Measurements from ENCODE around the gene GYG1.

The GYG1 gene

DNA sequence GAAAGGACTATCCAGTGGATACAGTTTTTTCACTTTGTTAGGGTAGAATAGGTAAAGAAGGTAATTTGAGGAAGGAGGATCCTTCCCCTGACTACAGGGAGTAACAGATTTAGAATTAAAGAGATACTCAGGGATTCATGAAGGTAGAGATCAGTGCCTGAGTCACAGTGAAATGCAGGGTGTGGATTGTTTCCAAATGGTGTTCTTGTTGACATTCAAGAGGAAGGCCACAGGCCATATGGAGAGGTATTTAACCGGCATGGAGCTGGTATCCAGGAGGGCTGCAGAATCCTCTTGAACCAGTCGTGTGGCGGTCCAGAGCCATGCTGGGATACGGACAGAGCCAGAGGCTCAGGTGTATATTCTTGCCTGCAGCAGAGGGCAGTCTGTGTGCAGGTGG is 28.2 kb downstream of the GYG1 start:
- DNase-seq: no peak

DNA sequence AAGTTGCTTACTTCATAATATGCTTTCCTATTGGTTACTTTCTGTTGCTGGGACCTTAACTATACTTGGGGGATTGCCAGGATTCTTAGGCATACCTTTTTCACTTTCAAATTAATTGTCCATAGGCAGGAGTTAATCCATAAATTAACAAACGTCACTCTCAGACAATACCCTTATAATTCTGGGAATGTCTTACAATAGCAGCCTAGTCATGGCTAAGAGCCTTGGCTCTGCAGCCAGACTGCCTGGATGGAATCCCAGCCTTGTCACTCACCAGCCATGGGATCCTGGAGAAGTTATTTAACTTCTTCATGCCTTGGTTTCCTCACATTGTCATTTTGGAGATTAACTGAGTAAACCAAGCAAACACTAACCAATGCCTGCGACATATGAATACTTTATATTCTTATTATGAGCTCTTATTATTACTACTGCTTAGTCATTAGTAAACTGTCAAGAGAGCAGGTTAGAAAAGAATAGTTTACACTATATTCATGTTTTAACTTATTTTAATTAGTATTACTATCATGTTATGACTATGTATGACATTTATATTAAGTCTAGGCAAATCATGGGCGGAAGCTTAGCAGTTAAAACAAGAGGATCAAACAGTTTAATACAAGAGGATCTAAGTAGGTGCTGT is 29.0 kb downstream of the GYG1 start:
- DNase-seq: no peak

DNA sequence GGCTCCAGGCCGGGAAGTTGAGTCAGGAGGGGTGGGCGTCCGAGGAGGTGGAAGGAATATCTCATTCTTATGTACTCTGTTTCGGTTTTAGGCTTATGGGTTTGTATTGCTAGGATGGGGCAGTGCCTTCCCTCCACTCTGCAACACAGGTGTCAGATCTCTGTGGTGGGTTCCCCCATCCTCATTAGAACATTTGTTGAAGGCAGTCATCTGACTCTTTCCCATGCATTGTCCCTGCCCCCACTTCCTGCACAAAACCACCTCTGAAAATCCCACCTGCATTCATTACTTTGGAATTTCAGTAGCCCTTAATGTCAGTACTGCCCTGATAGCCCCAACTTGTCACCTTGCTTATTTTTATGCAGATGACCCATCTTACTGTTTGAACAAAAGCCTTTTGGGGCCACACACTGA is 29.5 kb downstream of the GYG1 start:
- no peak for DNase-seq

DNA sequence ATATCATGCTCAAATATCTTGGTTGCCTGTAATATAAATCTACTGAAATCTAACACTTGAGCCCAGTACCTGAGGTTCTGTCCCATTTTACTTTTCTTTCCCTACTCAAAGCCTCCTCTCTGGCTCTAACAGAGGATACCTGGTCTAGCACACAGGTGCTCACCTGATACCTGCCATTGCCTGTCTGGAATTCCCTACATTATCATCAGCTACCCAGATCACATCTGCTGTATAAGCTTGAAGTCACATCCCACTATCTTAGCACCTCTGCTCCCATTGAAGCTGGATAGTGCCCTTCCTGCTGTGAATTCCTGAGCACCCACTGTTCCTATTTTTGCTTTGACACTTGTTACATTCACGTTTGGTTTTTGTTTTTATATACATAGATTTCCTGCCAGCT is 30.5 kb downstream of the GYG1 start:
- no peak for DNase-seq

DNA sequence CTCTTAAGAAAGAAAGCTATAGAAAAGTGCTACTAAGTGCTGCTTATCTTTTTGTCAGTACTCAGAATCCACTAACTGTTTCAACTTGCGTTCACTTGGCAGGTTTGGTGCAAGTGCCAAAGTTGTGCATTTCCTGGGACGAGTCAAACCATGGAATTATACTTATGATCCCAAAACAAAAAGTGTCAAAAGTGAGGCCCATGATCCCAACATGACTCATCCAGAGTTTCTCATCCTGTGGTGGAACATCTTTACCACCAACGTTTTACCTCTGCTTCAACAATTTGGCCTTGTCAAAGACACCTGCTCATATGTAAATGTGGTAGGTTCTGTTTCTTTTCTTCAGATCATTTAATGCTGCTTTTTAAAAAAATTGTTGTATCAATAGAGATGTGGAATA is 32.6 kb downstream of the GYG1 start:
- no peak for DNase-seq

DNA sequence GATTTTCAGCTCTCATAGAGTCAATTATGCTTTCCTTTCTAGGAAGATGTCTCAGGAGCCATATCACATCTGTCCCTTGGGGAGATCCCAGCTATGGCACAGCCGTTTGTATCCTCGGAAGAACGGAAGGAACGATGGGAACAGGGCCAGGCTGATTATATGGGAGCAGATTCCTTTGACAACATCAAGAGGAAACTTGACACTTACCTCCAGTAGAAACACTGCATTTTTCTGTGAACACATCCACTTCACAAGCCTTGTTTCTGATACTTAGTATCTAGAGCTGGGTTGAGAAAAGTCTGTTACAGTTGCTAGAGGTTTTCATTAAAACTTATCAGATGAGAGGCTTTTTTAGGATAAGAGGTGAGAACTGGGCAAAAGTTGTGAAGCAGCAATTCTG is 35.4 kb downstream of the GYG1 start:
- no peak for DNase-seq

DNA sequence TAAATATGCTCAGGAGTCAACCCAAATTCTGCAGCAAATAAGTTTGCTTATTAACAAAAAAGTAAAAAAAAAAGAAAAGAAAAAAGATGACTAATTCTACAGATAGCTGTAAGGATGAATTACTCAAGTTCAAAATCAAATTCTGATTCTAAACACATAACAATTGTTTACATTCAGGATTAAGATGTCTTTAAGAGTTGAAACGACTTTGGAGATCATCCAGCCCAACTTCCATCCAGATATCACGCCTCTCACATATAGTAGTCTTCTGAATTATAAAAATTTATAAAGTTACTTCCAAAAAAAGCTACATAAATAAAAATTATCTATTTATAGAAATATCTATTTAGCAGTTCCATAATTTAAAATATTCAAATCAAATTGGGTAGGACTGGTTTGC is 39.8 kb downstream of the GYG1 start:
- DNase-seq: no peak

DNA sequence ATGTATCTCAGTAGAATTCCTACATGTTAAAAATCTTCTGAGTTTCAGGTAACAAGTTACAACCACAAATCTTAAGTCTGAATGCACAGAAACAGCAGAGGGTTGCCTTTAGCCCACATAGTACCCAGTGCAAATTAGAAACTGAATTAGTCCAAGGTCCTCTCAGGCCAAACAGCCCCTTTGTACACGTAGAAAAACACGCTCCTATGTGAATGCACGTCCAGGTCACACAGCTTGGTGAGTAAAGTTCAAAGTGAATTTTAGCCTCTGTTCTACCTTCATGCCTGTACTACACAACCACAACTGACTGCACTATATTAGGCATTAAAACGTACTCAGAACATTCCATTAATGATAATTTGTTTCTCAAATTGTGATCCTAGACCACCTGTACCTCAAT is 46.3 kb downstream of the GYG1 start:
- DNase-seq: no peak

DNA sequence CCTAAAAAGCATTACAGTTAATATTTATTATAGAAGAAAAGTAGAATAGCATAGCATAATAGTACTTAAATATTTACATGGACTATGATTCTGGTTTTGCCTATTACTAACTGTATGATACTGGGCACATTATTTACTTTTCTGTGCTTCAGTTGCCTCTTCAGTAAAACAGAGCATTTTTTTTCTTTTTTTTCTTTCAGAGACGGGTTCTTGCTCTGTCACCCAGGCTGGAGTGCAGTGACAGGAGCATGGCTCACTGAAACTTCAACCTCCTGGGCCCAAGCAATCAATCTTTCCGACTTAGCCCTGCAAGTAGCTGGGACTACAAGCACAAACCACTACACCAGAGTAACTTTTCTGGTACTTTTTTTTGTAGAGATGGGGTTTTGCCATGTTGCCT is 47.0 kb downstream of the GYG1 start:
- DNase-seq: no peak

DNA sequence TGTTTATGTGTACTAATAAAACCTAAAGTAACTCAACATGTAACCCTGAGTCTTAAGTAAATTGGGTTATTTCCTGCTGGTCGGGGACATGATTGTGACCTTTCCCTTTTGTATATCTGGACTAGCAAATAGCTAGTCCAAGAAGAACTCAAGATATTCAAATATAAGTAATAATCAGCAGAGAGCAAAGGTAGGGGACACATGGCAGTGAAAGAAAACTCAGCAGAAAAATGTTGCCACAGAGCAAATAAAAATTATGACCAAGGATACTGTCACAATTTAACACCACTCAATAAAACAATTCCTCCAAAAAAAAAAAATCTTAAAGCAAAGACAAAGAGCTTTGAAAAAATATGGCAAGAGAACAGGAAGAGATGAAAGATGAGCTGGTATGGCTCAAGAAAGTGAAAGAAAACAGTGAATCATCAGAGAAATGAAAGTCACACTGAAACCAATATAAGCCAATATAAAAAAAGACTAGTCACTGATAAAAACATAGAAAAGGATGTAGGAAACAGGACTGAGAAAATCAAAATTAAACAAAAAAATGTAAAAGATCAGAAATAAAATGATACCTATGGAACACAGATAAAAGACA is 51.5 kb downstream of the GYG1 start:
- DNase-seq: no peak

DNA sequence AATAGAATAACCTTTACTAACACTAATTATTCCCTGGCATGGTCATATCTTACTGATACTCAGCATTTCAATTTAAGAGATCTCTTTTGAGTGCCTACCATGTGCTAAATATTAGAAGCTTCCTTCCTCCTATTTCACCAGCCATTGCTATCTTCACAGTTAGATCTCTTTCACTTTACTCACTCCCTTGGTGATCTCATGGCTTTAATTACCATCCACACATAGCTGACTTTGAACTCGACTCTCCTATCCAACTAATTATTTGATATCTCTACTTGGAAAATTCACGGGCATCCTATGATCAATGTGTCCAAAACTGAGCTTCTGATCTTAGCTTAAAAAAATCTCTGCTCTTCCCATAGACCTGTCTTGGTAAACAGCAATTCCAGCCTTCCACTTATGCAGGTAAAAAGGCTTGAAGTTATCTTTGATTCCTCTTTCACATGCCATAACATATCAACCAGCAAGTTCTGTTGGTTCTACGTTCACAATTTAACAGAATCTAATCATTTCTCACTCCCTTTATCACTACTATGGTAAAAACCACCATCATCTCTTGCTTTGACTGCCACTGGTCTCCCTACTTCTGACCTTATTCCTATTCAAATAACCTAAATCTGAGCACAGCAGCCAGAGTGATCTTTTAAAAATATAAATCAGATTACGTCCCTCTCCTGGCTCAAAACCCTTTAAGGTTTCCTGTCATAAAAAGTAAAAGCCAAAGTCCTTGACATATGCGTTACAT is 53.2 kb downstream of the GYG1 start:
- DNase-seq: no peak

DNA sequence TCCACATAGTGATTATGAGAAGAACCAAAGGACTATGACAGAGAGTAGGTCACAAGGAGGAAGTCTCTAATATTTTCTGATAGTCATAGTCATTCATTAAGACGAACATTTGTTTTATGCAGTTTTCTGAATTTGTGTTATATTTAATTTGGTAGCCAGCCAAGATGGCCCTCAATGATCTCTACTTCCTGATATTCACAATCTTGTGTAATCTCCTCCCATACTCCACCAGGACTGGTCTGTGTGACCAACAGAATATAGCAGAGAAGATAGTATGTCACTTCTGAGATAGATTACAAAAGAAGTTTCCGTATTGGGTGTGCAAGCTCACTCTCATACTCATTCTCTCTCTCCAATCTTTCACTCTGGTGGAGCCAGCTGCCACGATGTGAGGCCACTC is 64.2 kb downstream of the GYG1 start:
- DNase-seq: no peak

DNA sequence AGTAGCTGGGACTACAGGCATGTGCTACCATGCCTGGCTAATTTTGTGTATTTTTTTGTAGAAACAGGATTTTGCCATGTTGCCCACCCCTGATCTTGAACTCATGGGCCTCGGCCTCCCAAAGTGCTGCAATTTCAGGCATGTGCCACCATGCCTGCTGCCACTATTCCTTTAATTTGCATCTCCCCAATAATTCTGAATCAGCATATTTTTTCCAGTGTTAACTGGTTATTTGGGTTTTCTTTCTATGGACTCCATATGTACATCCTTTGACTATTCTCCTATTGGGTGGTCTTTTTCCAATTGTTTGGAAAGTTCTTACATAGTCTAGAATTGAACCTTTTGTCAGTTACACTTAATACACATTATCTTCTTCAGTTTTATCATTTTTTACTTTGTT is 66.9 kb downstream of the GYG1 start:
- DNase-seq: no peak

DNA sequence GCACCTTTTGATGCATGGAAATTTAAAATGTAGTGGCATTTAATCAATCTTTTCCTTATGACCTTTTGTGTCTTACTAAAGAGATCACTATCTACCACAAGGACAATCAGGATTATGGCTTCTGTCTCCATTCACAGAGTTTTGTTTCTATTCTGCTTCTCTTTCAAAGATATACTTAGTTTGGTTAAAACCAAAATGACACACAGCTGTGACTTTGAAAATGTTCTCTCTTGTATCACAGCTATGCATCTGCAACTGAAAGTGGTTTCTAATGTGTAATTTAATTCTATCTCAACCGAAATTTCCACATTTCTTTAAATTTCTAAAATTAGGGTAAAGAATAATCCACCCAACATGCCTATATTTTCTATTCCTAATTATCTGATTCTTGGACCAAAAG is 67.3 kb downstream of the GYG1 start:
- DNase-seq: no peak

DNA sequence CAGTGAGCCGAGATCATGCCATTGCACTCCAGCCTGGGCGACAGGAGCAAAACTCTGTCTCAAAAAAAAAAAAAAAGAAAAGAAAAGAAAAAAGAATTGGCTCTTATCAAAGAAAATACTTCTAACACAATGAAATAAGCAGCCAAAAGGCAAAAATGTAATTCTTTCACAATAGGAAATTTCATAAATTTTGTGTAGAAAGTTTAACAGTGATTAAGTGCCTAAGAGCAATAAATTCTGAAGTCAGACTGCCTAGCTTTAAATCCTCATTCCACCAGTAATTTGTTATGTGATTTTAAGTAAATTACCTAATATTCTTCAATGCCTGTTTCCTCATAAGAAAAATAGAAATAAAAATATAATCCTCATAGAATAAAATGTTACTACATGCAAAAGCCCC is 70.4 kb downstream of the GYG1 start:
- no peak for DNase-seq

DNA sequence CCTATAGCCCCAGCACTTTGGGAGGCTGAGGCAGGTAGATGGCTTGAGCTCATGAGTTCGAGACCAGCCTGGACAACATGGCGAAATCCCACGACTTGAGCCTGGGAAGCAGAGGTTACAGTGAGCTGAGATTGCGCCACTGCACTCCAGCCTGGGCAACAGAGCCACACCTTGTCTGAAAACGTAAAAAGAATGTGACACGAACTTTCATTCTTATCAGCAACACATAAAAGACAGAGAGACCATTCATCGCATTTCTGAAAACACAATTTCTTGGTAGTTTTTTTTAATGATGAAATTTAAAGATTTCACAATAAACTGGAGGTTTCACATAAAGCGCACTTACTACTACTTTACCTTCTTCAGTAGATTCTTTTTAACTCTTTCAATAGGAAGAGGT is 76.5 kb downstream of the GYG1 start:
- no peak for DNase-seq
